K562 (cell line): ENCODE results near the gene MPPED1. TPM values are rescaled to one million over a fixed set of nuclear protein-coding genes. Genes with fewer than 3 reads are reported as not detected.

Source experiments
- ATAC-seq: fragments of 200-7000 bp; cut with Tn5 transposase; 3 replicates; pipeline ENCODE4 v1.9.1; 2020; ENCODE audit warnings: moderate library complexity
- BruUV-seq: library from RNA; stranded (reverse); fragments of 400-500 nt; replicated peaks from 2 replicates; lab custom pipeline; 2021; lab: Mats Ljungman, UMichigan
- CTCF ChIA-PET: fragments of 300-600 bp; formaldehyde crosslinking; extraction: SDS; loops from one replicate; lab custom pipeline; 2021; ENCODE audit warnings: low intra/inter-chr PET ratio; lab: Yijun Ruan, JAX
- POLR2A ChIA-PET: fragments of 300-600, 350-650 bp; sonication (Branson Sonifier 250); formaldehyde crosslinking; extraction: SDS; loops from one replicate; lab custom pipeline; 2021; ENCODE audit warnings: antibody characterized with exemption, inconsistent platforms; lab: Yijun Ruan, JAX
- DNase-seq, 4 experiments: peaks; one replicate each; pipeline versions ENCODE4 v3.0.0 to v3.0.0-alpha.2; 2011 to 2018; ENCODE audit warnings: low spot score in 3 of 4, mixed read lengths in 3 of 4; ENCODE audit errors: extremely low read depth in 1 of 4
- FAIRE-seq: peaks from 2 replicates; lab custom pipeline; 2011; peaks lifted over from hg19 to GRCh38; lab: Jason Lieb, UNC
- H2AFZ ChIP-seq: 2 replicates; pipeline ENCODE4 v1.6.0; 2011; ENCODE audit warnings: low read depth, low read length, control low read depth, inconsistent platforms
- H3K27ac ChIP-seq: fragments of 200-600 bp; 3 replicates; pipeline ENCODE4 v1.8.0; 2011; ENCODE audit warnings: low read depth, mild to moderate bottlenecking, control low read depth, inconsistent platforms, low read length, moderate library complexity, mixed read lengths; ENCODE audit errors: extremely low read depth
- H3K27me3 ChIP-seq, 2 experiments: fragments of 300-600 bp in 1 of 2; 2 replicates in 1 of 2; 3 replicates in 1 of 2; pipeline versions ENCODE4 v1.6.0 to v1.8.0; 2011; ENCODE audit warnings: inconsistent platforms in 2 of 2, low read length in 2 of 2, mild to moderate bottlenecking in 1 of 2, mixed read lengths in 1 of 2, moderate library complexity in 1 of 2; ENCODE audit not compliant: control insufficient read depth in 2 of 2, insufficient read depth in 2 of 2
- H3K36me3 ChIP-seq: fragments of 300-600 bp; 3 replicates; pipeline ENCODE4 v1.8.0; 2011; ENCODE audit warnings: mild to moderate bottlenecking, low read length, inconsistent platforms; ENCODE audit not compliant: control insufficient read depth, insufficient read depth
- H3K4me1 ChIP-seq, 2 experiments: fragments of 200-600 bp in 1 of 2; replicated peaks in 1 of 2; 2 replicates in 1 of 2; 3 replicates in 1 of 2; pipeline versions ENCODE4 v1.5.1 to v1.8.0; 2011; ENCODE audit warnings: inconsistent platforms in 2 of 2, low read length in 2 of 2, mild to moderate bottlenecking in 1 of 2, mixed read lengths in 1 of 2, moderate library complexity in 1 of 2; ENCODE audit not compliant: control insufficient read depth in 2 of 2, insufficient read depth in 2 of 2
- H3K4me2 ChIP-seq: 2 replicates; pipeline ENCODE4 v1.6.1; 2011; ENCODE audit warnings: low read length, control low read depth, inconsistent platforms, mixed read lengths; ENCODE audit not compliant: insufficient read depth
- H3K4me3 ChIP-seq: fragments of 200-600 bp; sonication (generic), shearing (Covaris generic); 2 replicates; pipeline ENCODE4 v1.5.1; 2016; ENCODE audit warnings: control low read depth, inconsistent platforms
- H3K79me2 ChIP-seq: fragments of 200-600 bp; 3 replicates; pipeline ENCODE4 v1.8.0; 2011; ENCODE audit warnings: low read length, inconsistent platforms; ENCODE audit not compliant: control insufficient read depth, insufficient read depth
- H3K9ac ChIP-seq, 2 experiments: 2 replicates each; pipeline versions ENCODE4 v1.6.0 to v1.6.1; 2011; ENCODE audit warnings: low read depth in 2 of 2, low read length in 2 of 2, control low read depth in 1 of 2, inconsistent platforms in 1 of 2, mild to moderate bottlenecking in 1 of 2, mixed read lengths in 1 of 2; ENCODE audit not compliant: insufficient read depth in 1 of 2
- H3K9me1 ChIP-seq: one replicate; pipeline ENCODE4 v1.6.0; 2011; ENCODE audit warnings: inconsistent platforms, mild to moderate bottlenecking, low read length, moderate library complexity; ENCODE audit not compliant: control insufficient read depth, insufficient read depth
- H3K9me3 ChIP-seq: replicated peaks from 2 replicates; pipeline ENCODE4 v1.5.1; 2011; ENCODE audit warnings: low read depth, low read length, inconsistent platforms; ENCODE audit not compliant: control insufficient read depth, insufficient read depth
- H4K20me1 ChIP-seq: replicated peaks from 2 replicates; pipeline ENCODE4 v1.6.1; 2011; ENCODE audit warnings: low read length, inconsistent platforms, mixed read lengths; ENCODE audit not compliant: control insufficient read depth, insufficient read depth
- HDGF ChIP-seq: fragments of 450-650 bp; IDR thresholded peaks from 2 replicates; pipeline ENCODE4 v1.6.1; 2016
- HOXB6 ChIP-seq: fragments of 250-450 bp; sonication (Bioruptor Pico); IDR thresholded peaks from 2 replicates; pipeline ENCODE4 v1.5.1; 2022; ENCODE audit warnings: mild to moderate bottlenecking, borderline replicate concordance
- LEF1 ChIP-seq: fragments of 450-650 bp; IDR thresholded peaks from 2 replicates; pipeline ENCODE4 v1.6.1; 2016; ENCODE audit warnings: mild to moderate bottlenecking
- MCM3 ChIP-seq: fragments of 450-650 bp; IDR thresholded peaks from 2 replicates; pipeline ENCODE4 v1.6.1; 2016
- MTF1 ChIP-seq: fragments of 250-450 bp; sonication (Bioruptor Pico); IDR thresholded peaks from 2 replicates; pipeline ENCODE4 v1.9.0; 2021; ENCODE audit warnings: moderate library complexity, mild to moderate bottlenecking, inconsistent platforms, borderline replicate concordance
- PHF8 ChIP-seq: fragments of 200-600 bp; sonication (generic); IDR thresholded peaks from 2 replicates; pipeline ENCODE4 v1.6.1; 2012; ENCODE audit warnings: mixed run types, mild to moderate bottlenecking, inconsistent platforms, low read length, moderate library complexity, borderline replicate concordance
- POLR2B ChIP-seq: fragments of 450-650 bp; IDR thresholded peaks from 2 replicates; pipeline ENCODE4 v1.6.1; 2018; ENCODE audit warnings: low read depth; ENCODE audit not compliant: partially characterized antibody
- SPI1 ChIP-seq: IDR thresholded peaks from 2 replicates; pipeline ENCODE4 v1.6.1; 2011; ENCODE audit warnings: low read depth, low read length, control low read depth, borderline replicate concordance
- SREBF2 ChIP-seq: sonication (generic); formaldehyde crosslinking; IDR thresholded peaks from 2 replicates; pipeline ENCODE4 v1.4.0; 2020; ENCODE audit warnings: mild to moderate bottlenecking, missing genetic modification reagents
- ZKSCAN8 ChIP-seq: fragments of 200-800 bp; sonication (Bioruptor generic); IDR thresholded peaks from 2 replicates; pipeline ENCODE4 v1.6.1; 2016; ENCODE audit warnings: missing genetic modification characterization, missing compliant biosample characterization
- WGBS: fragments of 100-300 bp; shearing (Covaris generic); methylation state at CpG from one replicate; pipeline ENCODE4 v1.1.6; 2016; ENCODE audit warnings: low coverage, mixed read lengths; ENCODE audit not compliant: insufficient coverage; ENCODE audit errors: missing lambda C conversion rate; 5-methylcytosine and 5-hydroxymethylcytosine counted together
- in situ Hi-C: fragments of 300-500 bp; cut with MboI; formaldehyde crosslinking; loops from 4 replicates; pipeline ENCODE4 v1.15.0; 2018; ENCODE audit warnings: inconsistent platforms, mixed read lengths
- intact Hi-C: fragments of 100-400 bp; cut with micrococcal nuclease; formaldehyde crosslinking; loops from 2 replicates; pipeline ENCODE4 v1.14.2; 2022
- polyA plus RNA-seq, 8 experiments: library from polyadenylated mRNA; depleted of rRNA in 4 of 8; stranded (reverse) in 5 of 8; unstranded in 3 of 8; fragments of >200 nt; fragmentation: Nextera tagmentation in 2 of 8; fragmentation: Illumina TruSeq in 1 of 8; extraction: Ambion mirVana in 2 of 8; extraction: Trizol in 1 of 8; gene quantifications; 2 replicates each; pipeline versions ENCODE4 v1.2.1 to v1.2.3, GENCODE V29; 2011 to 2014; ENCODE audit warnings: inconsistent platforms in 1 of 8, missing spikeins in 1 of 8
- total RNA-seq, 7 experiments: library from RNA; depleted of rRNA in 6 of 7; stranded (reverse); fragments of >200 nt in 6 of 7; fragmentation: Illumina TruSeq in 2 of 7; extraction: Trizol in 2 of 7; gene quantifications; 2 replicates each; pipeline versions ENCODE4 v1.2.1 to v1.2.3, GENCODE V29; 2011 to 2021; ENCODE audit warnings: low replicate concordance in 1 of 7
- TF ChIP-seq, protein P1 (sequence below): fragments of 450-650 bp; IDR thresholded peaks from 2 replicates; pipeline ENCODE4 v1.6.1; 2016; ENCODE audit warnings: mild to moderate bottlenecking
- TF ChIP-seq, protein P2 (sequence below), 3 experiments: fragments of 200-800 bp in 1 of 3; fragments of 250-450 bp in 1 of 3; fragments of 450-650 bp in 1 of 3; sonication (Bioruptor Pico) in 1 of 3; sonication (Bioruptor generic) in 1 of 3; formaldehyde crosslinking in 1 of 3; IDR thresholded peaks; 2 replicates each; pipeline versions ENCODE4 v1.6.1 to v1.8.0; 2016 to 2022; ENCODE audit warnings: mild to moderate bottlenecking in 2 of 3, missing genetic modification characterization in 2 of 3, missing compliant biosample characterization in 1 of 3, moderate library complexity in 1 of 3

Gene MPPED1
- total and polyA plus RNA-seq, 9 of the 15 experiments (the other 6 are each of a cell fraction or from before 2014, with no cell fraction given) = not detected

DNA sequence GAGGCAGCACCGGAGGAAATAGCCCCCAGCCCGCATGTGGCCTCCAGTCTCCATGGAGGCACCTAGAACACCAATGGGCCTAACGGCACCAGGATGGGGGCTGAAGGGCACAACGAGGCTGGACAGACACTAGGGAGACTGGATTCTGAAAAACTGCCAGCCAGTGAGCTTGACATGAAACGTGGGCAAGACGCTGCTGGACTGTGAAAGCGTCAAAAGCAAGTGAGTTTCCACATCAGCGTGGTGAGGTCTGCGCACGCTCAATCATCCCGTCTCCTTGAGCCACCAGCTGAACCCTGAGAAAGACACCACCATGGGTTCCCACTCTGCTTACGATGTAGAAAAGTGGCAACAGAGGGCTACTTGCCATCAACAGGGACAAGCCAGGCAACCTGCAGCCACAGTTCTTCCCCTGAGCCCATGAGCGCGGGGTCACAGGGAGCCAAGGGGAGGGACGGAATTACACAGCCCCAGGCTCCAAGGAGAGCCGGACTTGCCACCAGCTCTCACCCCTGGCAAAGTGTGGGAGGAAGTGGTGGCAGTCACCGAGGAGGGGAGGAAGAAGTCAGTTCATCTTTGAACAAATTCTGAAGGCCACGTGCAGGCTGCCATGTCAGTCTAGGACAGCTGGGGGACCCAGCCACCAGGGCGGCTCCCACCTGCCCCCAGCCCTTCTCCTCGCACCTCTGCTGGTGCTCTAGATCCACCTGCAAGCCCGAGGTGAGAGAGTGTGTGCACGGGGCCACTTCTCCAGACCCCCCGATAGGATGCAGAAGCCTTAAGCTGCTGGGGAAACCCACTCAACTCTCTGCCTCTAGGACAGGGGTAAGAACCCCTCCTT is 131.1 kb downstream of the MPPED1 start:
- Histone ChIP-seq H3K4me3 (no peak overlapping the region), H3K36me3 (no peaks in the 10 kb centered on the region), H3K9ac (no peak overlapping the region), H3K9me3 (no peaks in the 10 kb centered on the region), H3K4me2 (no peak overlapping the region), H3K9me1 (no peaks in the 10 kb centered on the region), H2AFZ (no peak overlapping the region), H4K20me1 (no peaks in the 10 kb centered on the region), H3K4me1 (no peaks in the 10 kb centered on the region), H3K27ac (no peak overlapping the region), H3K79me2 (no peaks in the 10 kb centered on the region), H3K27me3 (no peaks in the 10 kb centered on the region; a peak in 1 of 5 replicates)
- TF ChIP-seq MTF1 (CRISPR knock-in tag) (no peak), HOXB6 (CRISPR knock-in tag) (no peak), POLR2B (no peak), SPI1 (no peak), PHF8 (no peak), ZKSCAN8 (no peak), SREBF2 (CRISPR knock-in tag) (no peak), MCM3 (no peak), LEF1 (no peak), HDGF (no peak)
- TF ChIP-seq, protein P1, sequence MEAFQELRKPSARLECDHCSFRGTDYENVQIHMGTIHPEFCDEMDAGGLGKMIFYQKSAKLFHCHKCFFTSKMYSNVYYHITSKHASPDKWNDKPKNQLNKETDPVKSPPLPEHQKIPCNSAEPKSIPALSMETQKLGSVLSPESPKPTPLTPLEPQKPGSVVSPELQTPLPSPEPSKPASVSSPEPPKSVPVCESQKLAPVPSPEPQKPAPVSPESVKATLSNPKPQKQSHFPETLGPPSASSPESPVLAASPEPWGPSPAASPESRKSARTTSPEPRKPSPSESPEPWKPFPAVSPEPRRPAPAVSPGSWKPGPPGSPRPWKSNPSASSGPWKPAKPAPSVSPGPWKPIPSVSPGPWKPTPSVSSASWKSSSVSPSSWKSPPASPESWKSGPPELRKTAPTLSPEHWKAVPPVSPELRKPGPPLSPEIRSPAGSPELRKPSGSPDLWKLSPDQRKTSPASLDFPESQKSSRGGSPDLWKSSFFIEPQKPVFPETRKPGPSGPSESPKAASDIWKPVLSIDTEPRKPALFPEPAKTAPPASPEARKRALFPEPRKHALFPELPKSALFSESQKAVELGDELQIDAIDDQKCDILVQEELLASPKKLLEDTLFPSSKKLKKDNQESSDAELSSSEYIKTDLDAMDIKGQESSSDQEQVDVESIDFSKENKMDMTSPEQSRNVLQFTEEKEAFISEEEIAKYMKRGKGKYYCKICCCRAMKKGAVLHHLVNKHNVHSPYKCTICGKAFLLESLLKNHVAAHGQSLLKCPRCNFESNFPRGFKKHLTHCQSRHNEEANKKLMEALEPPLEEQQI = no peak
- TF ChIP-seq, protein P2, sequence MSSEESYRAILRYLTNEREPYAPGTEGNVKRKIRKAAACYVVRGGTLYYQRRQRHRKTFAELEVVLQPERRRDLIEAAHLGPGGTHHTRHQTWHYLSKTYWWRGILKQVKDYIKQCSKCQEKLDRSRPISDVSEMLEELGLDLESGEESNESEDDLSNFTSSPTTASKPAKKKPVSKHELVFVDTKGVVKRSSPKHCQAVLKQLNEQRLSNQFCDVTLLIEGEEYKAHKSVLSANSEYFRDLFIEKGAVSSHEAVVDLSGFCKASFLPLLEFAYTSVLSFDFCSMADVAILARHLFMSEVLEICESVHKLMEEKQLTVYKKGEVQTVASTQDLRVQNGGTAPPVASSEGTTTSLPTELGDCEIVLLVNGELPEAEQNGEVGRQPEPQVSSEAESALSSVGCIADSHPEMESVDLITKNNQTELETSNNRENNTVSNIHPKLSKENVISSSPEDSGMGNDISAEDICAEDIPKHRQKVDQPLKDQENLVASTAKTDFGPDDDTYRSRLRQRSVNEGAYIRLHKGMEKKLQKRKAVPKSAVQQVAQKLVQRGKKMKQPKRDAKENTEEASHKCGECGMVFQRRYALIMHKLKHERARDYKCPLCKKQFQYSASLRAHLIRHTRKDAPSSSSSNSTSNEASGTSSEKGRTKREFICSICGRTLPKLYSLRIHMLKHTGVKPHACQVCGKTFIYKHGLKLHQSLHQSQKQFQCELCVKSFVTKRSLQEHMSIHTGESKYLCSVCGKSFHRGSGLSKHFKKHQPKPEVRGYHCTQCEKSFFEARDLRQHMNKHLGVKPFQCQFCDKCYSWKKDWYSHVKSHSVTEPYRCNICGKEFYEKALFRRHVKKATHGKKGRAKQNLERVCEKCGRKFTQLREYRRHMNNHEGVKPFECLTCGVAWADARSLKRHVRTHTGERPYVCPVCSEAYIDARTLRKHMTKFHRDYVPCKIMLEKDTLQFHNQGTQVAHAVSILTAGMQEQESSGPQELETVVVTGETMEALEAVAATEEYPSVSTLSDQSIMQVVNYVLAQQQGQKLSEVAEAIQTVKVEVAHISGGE (CRISPR knock-in tag; IDR thresholded peaks at IDR 0.05) = no peak
- ATAC-seq (no peak), DNase-seq (no peak), FAIRE-seq (no peak)
- intact Hi-C loops = no loop called here
- WGBS = 0% methylated on average over 15 of the region's 23 CpGs
- CTCF ChIA-PET = no interaction called here
- no TSS peak for BruUV-seq
- POLR2A ChIA-PET = interaction anchor here (0.7 to 1.0 kb wide), 2 partner anchors 8 to 1670 kb away, joined by 3 to 4 read pairs; no protein-coding TSS in a partner anchor
- in situ Hi-C loops = no loop called here
